ENCODE results near the gene METRNL.

DNA sequence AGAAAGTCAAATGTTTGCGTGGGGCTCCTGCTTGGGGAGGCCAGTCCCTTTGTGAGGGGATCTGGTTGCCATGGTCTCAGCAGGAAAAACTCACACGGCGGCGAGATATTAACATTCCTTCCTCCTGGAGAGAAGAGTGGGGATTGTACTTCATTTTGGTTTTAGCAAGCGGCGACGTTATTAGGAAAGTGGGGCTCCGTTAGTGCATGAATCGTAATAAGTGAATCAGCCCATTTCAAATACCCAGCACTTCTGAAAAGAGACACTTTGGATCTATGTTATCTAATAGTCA lies 41.6 kb upstream of the METRNL start:
- TF ChIP-seq, protein P1, sequence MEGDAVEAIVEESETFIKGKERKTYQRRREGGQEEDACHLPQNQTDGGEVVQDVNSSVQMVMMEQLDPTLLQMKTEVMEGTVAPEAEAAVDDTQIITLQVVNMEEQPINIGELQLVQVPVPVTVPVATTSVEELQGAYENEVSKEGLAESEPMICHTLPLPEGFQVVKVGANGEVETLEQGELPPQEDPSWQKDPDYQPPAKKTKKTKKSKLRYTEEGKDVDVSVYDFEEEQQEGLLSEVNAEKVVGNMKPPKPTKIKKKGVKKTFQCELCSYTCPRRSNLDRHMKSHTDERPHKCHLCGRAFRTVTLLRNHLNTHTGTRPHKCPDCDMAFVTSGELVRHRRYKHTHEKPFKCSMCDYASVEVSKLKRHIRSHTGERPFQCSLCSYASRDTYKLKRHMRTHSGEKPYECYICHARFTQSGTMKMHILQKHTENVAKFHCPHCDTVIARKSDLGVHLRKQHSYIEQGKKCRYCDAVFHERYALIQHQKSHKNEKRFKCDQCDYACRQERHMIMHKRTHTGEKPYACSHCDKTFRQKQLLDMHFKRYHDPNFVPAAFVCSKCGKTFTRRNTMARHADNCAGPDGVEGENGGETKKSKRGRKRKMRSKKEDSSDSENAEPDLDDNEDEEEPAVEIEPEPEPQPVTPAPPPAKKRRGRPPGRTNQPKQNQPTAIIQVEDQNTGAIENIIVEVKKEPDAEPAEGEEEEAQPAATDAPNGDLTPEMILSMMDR (IDR thresholded peaks at IDR 0.05), result no peak
- no peak for TF ChIP-seq POLR2A (IDR thresholded peaks at IDR 0.05)

Data from esophagus squamous epithelium (tissue), 4 donors.